HepG2 (cell line): Measurements from ENCODE around the gene MRNIP. TPM values are rescaled to one million over a fixed set of nuclear protein-coding genes. Genes with fewer than 3 reads are reported as not detected.
A peak's percentile ranks its signal among the peaks of the same experiment; 100 is the strongest.

Source experiments
- ARNT2 ChIP-seq: sonication (generic); formaldehyde crosslinking; IDR thresholded peaks from 2 replicates; pipeline ENCODE4 v1.8.0; 2022; ENCODE audit warnings: mild to moderate bottlenecking, low read depth, missing genetic modification reagents, moderate library complexity
- ESRRA ChIP-seq: sonication (generic); formaldehyde crosslinking; IDR thresholded peaks from 2 replicates; pipeline ENCODE4 v1.5.1; 2020; ENCODE audit warnings: mild to moderate bottlenecking, low read depth, missing genetic modification reagents
- GTF2F1 ChIP-seq: fragments of 150-350 bp; IDR thresholded peaks from 2 replicates; pipeline ENCODE4 v1.6.1; 2014; ENCODE audit warnings: low read length
- HNRNPLL ChIP-seq: fragments of 200-400 bp; formaldehyde crosslinking; IDR thresholded peaks from 2 replicates; pipeline ENCODE4 v1.6.1; 2017; ENCODE audit warnings: mild to moderate bottlenecking, low read depth, low read length; ENCODE audit not compliant: poor library complexity, severe bottlenecking
- KMT2A ChIP-seq: sonication (generic); formaldehyde crosslinking; IDR thresholded peaks from 2 replicates; pipeline ENCODE4 v1.4.0; 2020; ENCODE audit warnings: missing genetic modification reagents
- MAFG ChIP-seq: sonication (generic); formaldehyde crosslinking; IDR thresholded peaks from 2 replicates; pipeline ENCODE4 v1.5.1; 2020; ENCODE audit warnings: mild to moderate bottlenecking, missing genetic modification reagents
- NR2F2 ChIP-seq: IDR thresholded peaks from 2 replicates; pipeline ENCODE4 v1.6.1; 2012; ENCODE audit warnings: low read depth, inconsistent platforms, borderline replicate concordance
- SOX13 ChIP-seq, 3 experiments: fragments of 450-650 bp in 1 of 3; sonication (generic) in 1 of 3; formaldehyde crosslinking in 1 of 3; IDR thresholded peaks in 2 of 3; conservative IDR thresholded peaks in 1 of 3; 2 replicates each; pipeline versions ENCODE4 v1.5.0 to v1.6.1; 2016 to 2020; ENCODE audit warnings: antibody characterized with exemption in 1 of 3, mild to moderate bottlenecking in 1 of 3, missing compliant biosample characterization in 1 of 3, missing genetic modification reagents in 1 of 3, moderate library complexity in 1 of 3
- SOX5 ChIP-seq: IDR thresholded peaks from 2 replicates; pipeline ENCODE4 v1.6.1; 2016; ENCODE audit warnings: borderline replicate concordance
- SSRP1 ChIP-seq: IDR thresholded peaks from 2 replicates; pipeline ENCODE4 v1.6.1; 2016; ENCODE audit warnings: control low read depth
- TAF1 ChIP-seq: sonication (generic); formaldehyde crosslinking; IDR thresholded peaks from 2 replicates; pipeline ENCODE4 v1.4.0; 2020; ENCODE audit warnings: missing genetic modification reagents
- THYN1 ChIP-seq: sonication (generic); formaldehyde crosslinking; IDR thresholded peaks from 2 replicates; pipeline ENCODE4 v1.8.1; 2023; ENCODE audit warnings: low read depth, mild to moderate bottlenecking, moderate library complexity, missing genetic modification reagents, borderline replicate concordance
- UBTF ChIP-seq: sonication (generic); formaldehyde crosslinking; IDR thresholded peaks from 2 replicates; pipeline ENCODE4 v1.4.0; 2020; ENCODE audit warnings: mild to moderate bottlenecking, missing genetic modification reagents
- YY1 ChIP-seq: IDR thresholded peaks from 2 replicates; pipeline ENCODE4 v1.6.1; 2011; ENCODE audit warnings: low read length, low read depth, moderate library complexity, mild to moderate bottlenecking; ENCODE audit not compliant: insufficient read depth, insufficient replicate concordance
- ZFY ChIP-seq: sonication (generic); formaldehyde crosslinking; IDR thresholded peaks from 2 replicates; pipeline ENCODE4 v1.4.0; 2020; ENCODE audit warnings: missing genetic modification reagents
- ZFYVE20 ChIP-seq: sonication (generic); formaldehyde crosslinking; IDR thresholded peaks from 2 replicates; pipeline ENCODE4 v1.8.0; 2023; ENCODE audit warnings: low read depth, mild to moderate bottlenecking, moderate library complexity, missing genetic modification reagents, borderline replicate concordance
- ZNF101 ChIP-seq: sonication (generic); formaldehyde crosslinking; IDR thresholded peaks from 2 replicates; pipeline ENCODE4 v1.4.0; 2020; ENCODE audit warnings: mild to moderate bottlenecking, low read depth, missing genetic modification reagents, borderline replicate concordance
- ZNF274 ChIP-seq: sonication (generic); formaldehyde crosslinking; IDR thresholded peaks from 2 replicates; pipeline ENCODE4 v1.5.1; 2020; ENCODE audit warnings: mild to moderate bottlenecking, missing genetic modification reagents
- ZNF512B ChIP-seq: sonication (generic); formaldehyde crosslinking; IDR thresholded peaks from 2 replicates; pipeline ENCODE4 v1.5.1; 2020; ENCODE audit warnings: missing genetic modification reagents, mild to moderate bottlenecking, borderline replicate concordance
- ZNF770 ChIP-seq: sonication (generic); formaldehyde crosslinking; IDR thresholded peaks from 2 replicates; pipeline ENCODE4 v1.5.0; 2020; ENCODE audit warnings: mild to moderate bottlenecking, missing genetic modification reagents
- polyA plus RNA-seq, 8 experiments: library from polyadenylated mRNA; depleted of rRNA in 3 of 8; stranded (reverse) in 7 of 8; unstranded in 1 of 8; fragments of >200 nt; fragmentation: Illumina TruSeq in 4 of 8; extraction: Trizol in 4 of 8; gene quantifications; 2 replicates each; pipeline versions ENCODE4 v1.2.1 to v1.2.3, GENCODE V29; 2011 to 2016; ENCODE audit warnings: low read depth in 4 of 8, missing spikeins in 1 of 8, mixed read lengths in 1 of 8; ENCODE audit not compliant: insufficient read depth in 1 of 8
- total RNA-seq, 5 experiments: library from RNA; depleted of rRNA; stranded (reverse); fragments of >200 nt; fragmentation: Illumina TruSeq; extraction: Trizol; gene quantifications; 2 replicates each; pipeline ENCODE4 v1.2.3, GENCODE V29; 2016; ENCODE audit warnings: low read depth in 1 of 5

The MRNIP gene
- total and polyA plus RNA-seq, 2 of the 13 experiments (the other 11 are each of a cell fraction or from before 2014, with no cell fraction given): 15.5 to 34.1 TPM

- no peak for TF ChIP-seq ESRRA (CRISPR knock-in tag)
- TF ChIP-seq UBTF (CRISPR knock-in tag): peak; percentile 94
- 0 out of 2 replicates have a peak, but pooled peaks have one; percentile 77 for TF ChIP-seq ZFYVE20 (CRISPR knock-in tag)
- peak; percentile 66; the same call in 1 of the 2 replicates for TF ChIP-seq ZNF770 (CRISPR knock-in tag)
- 0 out of 2 replicates have a peak, but pooled peaks have one; percentile 58 for TF ChIP-seq ZNF101
- no peak for TF ChIP-seq GTF2F1
- no peak for TF ChIP-seq ZNF512B (CRISPR knock-in tag)
- peak; percentile 71; the same call in 1 of the 2 replicates for TF ChIP-seq ZNF274 (CRISPR knock-in tag)
- TF ChIP-seq ARNT2 (CRISPR knock-in tag): peak; percentile 82
- TF ChIP-seq KMT2A (CRISPR knock-in tag): 0 out of 2 replicates have a peak, but pooled peaks have one; percentile 48
- peak; percentile 40 for TF ChIP-seq TAF1 (CRISPR knock-in tag)
- TF ChIP-seq ZFY (CRISPR knock-in tag): peak; percentile 75
- no peak for TF ChIP-seq MAFG (CRISPR knock-in tag)
- 0 out of 2 replicates have a peak, but pooled peaks have one; percentile 55 for TF ChIP-seq THYN1 (CRISPR knock-in tag)
- no peak for TF ChIP-seq SOX5 (CRISPR knock-in tag)
- TF ChIP-seq SOX13 (IDR thresholded peaks at IDR 0.05): no peak
- no peak for TF ChIP-seq SOX13 (CRISPR knock-in tag; conservative IDR thresholded peaks at IDR 0.05 in 1 of 2, IDR thresholded peaks at IDR 0.05 in 1 of 2)
- TF ChIP-seq SSRP1 (CRISPR knock-in tag): no peak
- TF ChIP-seq YY1: peak; percentile 1
- no peak for TF ChIP-seq NR2F2
- TF ChIP-seq HNRNPLL: no peak
These were observed 52.9 kb downstream of the MRNIP start (continued) for GRCh38 chr5:179805529-179806249.
